ENCODE results near the gene PEPD.

The PEPD gene

GRCh38 chr19:33456076-33456844, 65.3 kb downstream of the PEPD start:
- peak; percentile 43 for DNase-seq

DNA sequence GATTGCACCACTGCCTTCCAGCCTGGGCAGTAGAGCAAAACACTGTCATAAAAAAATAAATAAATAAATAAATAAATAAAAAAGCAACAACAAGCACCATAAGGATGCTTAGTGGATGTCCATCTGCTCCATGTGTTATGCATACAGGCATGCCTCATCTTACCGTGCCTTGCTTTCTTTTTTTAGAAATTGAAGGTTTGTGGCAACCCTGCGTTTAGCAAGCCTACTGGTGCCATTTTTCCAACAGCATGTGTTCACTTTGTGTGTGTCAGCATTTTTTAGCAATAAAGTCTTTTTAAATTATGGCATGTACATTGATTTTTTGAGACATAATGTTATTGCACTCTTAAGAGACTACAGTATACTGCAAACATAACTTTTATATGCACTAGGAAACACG, 68.3 kb downstream of the PEPD start:
- DNase-seq, result no peak

DNA sequence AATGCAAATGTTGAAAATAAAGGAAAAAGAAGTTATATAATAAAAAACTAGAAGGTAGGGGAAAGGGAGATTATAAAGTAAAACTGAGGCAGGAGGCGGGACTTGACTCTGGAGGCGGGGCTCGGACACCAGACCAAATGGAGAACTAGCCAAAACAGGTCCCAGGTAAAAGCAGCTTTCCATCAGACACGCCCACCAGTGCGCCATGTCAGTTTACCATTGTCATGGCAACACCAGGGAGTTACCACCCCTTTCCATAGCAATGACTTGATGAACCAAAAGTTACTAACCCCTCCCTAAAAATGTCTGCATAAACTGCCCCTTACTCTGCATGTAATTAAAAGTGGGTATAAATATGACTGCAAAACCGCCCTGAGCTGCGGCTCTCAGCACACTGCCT, 70.9 kb downstream of the PEPD start:
- peak; percentile 4 for DNase-seq

- DNase-seq, result peak; percentile 36
Measured at GRCh38 chr19:33449799-33450198, 71.8 kb downstream of the PEPD start.

GRCh38 chr19:33448159-33448516, 73.5 kb downstream of the PEPD start:
- DNase-seq, result peak; percentile 36

- peak; percentile 50 for DNase-seq
Measured at GRCh38 chr19:33447336-33448158, 74.0 kb downstream of the PEPD start.

GRCh38 chr19:33446330-33447293, 75.0 kb downstream of the PEPD start:
- peak; percentile 56 for DNase-seq

DNA sequence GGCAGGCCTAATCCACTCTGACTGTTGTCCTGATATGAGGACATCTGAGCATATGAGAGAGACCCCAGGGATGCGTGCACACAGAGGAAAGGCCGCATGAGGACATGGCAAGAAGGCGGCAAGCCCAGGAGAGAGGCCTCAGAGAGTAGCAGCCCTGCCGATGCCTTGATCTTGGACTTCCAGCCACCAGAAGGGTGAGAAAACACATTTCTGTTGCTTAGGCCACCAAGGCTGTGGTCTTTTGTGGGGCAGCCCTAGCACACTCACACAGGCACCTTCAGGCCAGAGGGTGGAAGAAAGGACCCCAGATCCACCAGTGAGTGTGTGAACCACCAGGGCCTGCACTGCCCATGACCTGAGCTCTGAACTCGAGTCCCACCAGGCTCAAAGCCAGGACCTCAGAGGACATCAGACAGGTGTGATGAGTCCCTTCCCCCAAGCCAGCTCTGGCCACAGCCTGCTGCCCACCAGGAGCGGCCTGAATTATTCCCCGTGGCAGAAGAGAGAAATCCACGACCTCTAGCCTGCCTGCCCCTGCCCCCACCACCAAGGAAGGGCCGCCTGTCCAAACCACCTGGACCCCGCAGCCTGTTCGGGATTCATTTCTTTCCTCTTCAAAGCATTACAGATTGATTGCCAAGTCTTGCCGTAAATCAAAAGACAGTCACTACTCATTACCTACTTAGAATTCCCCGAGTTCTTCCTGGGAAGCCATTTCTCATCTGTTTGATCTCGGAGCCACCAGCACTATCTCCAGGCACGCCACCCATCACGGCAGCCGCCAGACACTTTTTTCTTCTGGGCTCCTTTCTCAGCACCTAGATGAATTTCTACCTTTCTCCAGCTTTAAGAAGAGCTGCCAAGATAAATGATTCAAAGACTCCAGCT, 75.9 kb downstream of the PEPD start:
- peak; percentile 54 for DNase-seq

- DNase-seq, result peak; percentile 30
Measured at GRCh38 chr19:33444562-33445441, 76.8 kb downstream of the PEPD start.

DNA sequence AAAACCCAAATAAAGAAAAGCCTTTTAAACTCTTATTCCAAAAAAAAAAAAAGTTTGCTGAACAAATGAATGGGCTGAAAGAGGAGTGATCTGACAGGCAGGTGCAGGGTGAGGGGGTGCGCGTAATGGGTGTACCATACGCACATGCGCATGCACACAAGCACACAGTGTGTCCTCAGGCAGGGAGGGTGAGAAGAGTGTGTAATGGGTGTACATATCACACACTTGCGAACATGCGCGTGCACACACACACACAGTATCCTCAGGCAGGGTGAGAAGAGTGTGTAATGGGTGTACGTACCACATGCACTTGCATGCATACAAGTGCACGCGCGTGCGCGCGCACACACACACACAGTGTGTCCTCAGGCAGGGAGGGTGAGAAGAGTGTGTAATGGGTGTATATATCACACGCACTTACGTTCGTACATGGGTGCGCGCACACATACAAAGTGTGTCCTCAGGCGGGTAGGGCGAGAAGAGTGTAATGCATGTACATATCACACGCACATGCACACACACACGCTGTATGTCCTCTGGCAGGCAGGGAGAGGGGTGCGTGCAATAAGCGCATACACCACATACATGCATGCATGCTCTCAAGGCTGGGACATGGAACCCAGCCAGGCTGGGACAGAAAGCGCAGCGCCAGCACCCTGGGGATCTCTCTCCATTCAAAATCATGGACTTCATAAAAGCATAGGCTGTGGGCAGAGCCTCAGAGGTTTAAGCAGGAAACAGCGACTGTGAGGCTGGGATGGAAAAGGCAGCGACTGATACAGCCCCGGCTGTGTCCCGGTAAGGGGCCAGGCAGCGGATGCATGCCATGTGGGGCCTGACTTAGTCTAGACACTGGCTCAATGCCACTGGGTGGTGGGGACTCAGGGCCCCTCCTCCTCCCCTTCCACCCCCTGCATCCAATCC, 77.7 kb downstream of the PEPD start:
- DNase-seq, result peak; percentile 47

GRCh38 chr19:33442706-33443105, 78.9 kb downstream of the PEPD start:
- DNase-seq, result peak; percentile 17

- DNase-seq, result no peak
Measured at GRCh38 chr19:33441828-33442227, 79.8 kb downstream of the PEPD start.

DNA sequence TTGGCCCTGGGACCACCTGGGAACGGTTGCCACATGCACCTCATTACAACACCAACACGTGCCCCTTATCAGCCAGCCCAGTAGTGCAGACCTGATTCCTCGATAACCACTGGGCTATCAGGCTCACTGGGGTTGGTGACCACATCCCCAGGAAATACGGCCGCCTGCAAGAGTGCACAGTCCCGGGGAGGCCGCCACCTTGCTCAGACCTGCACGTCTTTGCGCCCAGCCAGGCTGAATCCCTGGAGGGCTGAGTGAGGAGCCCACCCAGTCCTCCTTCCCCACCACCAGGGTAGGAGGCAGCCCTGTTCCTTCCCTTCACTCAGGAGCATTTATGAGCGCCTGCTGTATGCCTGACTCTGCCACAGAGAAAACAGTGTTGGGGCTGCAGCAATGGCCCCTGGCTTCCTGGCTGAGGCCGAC, 80.3 kb downstream of the PEPD start:
- DNase-seq, result peak; percentile 22

GRCh38 chr19:33440682-33441081, 80.9 kb downstream of the PEPD start:
- peak; percentile 37 for DNase-seq

DNA sequence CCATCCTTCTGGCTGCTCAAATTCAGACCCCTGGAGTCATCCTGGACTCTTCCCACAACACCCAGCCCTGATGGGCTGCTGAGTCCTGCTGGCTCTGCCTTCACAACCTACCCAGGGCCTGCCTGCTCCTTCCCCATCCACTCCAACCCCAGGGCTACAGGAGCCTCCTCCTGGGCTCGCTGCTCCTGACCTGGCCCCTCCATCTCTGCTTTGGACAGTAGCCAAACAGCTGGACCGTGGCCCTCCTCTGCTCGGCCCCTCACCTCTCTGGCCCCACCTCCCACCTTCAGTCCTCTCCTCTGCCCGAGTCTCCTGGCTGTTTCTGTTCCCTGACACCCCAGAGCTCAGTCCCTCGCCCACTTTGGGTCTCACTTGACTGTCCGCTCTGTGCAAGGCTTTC, 81.3 kb downstream of the PEPD start:
- DNase-seq, result peak; percentile 34

- DNase-seq, result peak; percentile 61
Measured at GRCh38 chr19:33438987-33439781, 82.4 kb downstream of the PEPD start.

DNA sequence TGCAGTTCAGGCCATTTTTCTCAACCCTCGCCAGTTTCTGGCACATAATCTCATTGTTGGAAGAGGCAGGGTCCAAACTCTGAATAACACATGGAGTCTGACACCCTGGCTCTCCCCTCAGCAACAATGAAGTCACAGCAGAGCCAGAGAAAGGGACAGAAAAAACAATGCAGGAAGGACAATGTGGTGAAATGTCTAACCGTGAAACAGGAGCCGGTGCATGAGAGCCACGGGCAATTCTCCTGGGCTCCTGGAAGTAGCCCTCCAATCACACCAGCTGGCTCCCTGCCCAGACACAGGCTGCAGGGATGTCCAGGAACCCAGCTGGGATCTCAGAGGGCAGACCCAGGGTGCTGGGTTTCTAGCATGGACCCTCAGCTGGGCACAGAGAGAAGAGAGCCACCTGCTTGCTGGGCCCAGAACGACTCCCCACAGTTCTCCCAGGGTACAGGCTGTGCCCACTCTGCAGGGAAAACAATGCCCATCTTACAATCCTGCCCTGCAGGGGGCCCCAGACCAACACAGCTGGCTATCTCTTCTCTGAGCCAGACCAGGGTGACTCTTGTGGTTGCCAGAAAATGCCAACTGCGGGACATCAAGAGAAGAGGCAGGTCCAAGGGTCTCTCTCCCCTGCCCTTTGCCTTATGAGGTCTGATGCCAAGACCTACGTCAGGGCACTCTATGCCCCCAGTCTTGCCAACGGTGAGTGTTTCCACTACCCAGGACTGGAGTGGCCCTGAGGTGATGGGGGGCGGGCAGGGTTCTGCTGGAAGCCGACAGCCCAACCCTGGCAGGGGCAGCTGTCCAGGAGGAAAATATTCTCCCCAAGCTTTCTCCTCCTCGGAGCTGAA, 83.5 kb downstream of the PEPD start:
- peak; percentile 38 for DNase-seq

DNA sequence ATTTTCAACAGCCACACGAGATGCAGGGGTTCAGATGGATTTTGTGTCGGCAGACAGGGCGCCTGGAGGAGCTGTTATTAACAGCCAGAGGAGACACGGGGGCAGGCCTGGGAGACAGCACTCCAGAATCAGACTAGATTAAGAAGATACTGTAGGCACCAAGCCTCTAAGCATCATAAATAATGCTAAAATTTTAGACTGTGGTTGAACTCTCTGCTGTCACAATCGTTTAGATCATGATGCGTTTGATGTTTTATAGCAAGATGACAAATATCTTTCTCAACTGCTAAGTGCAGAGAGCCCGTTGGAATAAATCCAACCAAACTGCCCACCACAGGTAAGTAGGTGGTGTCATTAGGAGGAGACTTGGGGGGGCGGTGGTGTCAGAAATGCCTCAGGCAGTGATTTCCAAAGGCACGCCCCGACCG, 84.2 kb downstream of the PEPD start:
- peak; percentile 45 for DNase-seq
